HEK293 (cell line): Measurements from ENCODE around the gene BDKRB2.

Experiments
- CTCF ChIA-PET: fragments of 350-600 bp; formaldehyde crosslinking; extraction: SDS; loops from one replicate; lab custom pipeline; 2021; ENCODE audit warnings: antibody characterized with exemption; lab: Yijun Ruan, JAX
- POLR2A ChIA-PET: fragments of 300-600 bp; formaldehyde crosslinking; extraction: SDS; loops from one replicate; lab custom pipeline; 2020; ENCODE audit warnings: antibody characterized with exemption, inconsistent platforms; lab: Yijun Ruan, JAX
- H3K27ac ChIP-seq: fragments of 200-500 bp; sonication (Bioruptor generic); 2 replicates; pipeline ENCODE4 v1.5.1; 2014; ENCODE audit warnings: low read depth, low read length, control low read depth, inconsistent platforms; ENCODE audit errors: extremely low read depth
- H3K36me3 ChIP-seq, 2 experiments: fragments of 200-500 bp in 1 of 2; sonication (Bioruptor generic) in 1 of 2; 1 replicate in 1 of 2; 2 replicates in 1 of 2; pipeline ENCODE4 v1.5.1; 2014 to 2017; ENCODE audit warnings: inconsistent platforms in 2 of 2, low read length in 2 of 2; ENCODE audit not compliant: control insufficient read depth in 2 of 2, insufficient read depth in 1 of 2
- H3K4me1 ChIP-seq: fragments of 200-500 bp; sonication (Bioruptor generic); 2 replicates; pipeline ENCODE4 v1.5.1; 2014; ENCODE audit warnings: mild to moderate bottlenecking, low read length, inconsistent platforms; ENCODE audit not compliant: control insufficient read depth, insufficient read depth
- H3K4me3 ChIP-seq: 2 replicates; pipeline ENCODE4 v1.5.1; 2011; ENCODE audit warnings: low read depth, mild to moderate bottlenecking, control low read depth, low read length, moderate library complexity
- H3K9me3 ChIP-seq: fragments of 200-500 bp; sonication (Bioruptor generic); 2 replicates; pipeline ENCODE4 v1.5.1; 2014; ENCODE audit warnings: low read depth, low read length, inconsistent platforms; ENCODE audit not compliant: control insufficient read depth, insufficient read depth
- KLF10 ChIP-seq: fragments of 450-650 bp; IDR thresholded peaks from 2 replicates; pipeline ENCODE4 v1.5.1; 2018; ENCODE audit warnings: missing biosample characterization, mild to moderate bottlenecking, missing genetic modification characterization
- REPIN1 ChIP-seq: fragments of 450-650 bp; formaldehyde crosslinking; IDR thresholded peaks from 2 replicates; pipeline ENCODE4 v1.5.1; 2017; ENCODE audit warnings: missing biosample characterization, missing genetic modification characterization, low read depth
- REST ChIP-seq: fragments of 450-650 bp; formaldehyde crosslinking; IDR thresholded peaks from 2 replicates; pipeline ENCODE4 v1.5.1; 2016; ENCODE audit warnings: missing biosample characterization, missing genetic modification characterization
- TRIM28 ChIP-seq: IDR thresholded peaks from 2 replicates; pipeline ENCODE4 v1.6.1; 2011; ENCODE audit warnings: low read length, control low read depth, borderline replicate concordance
- WT1 ChIP-seq: fragments of 450-650 bp; formaldehyde crosslinking; IDR thresholded peaks from 2 replicates; pipeline ENCODE4 v1.5.1; 2016; ENCODE audit warnings: missing biosample characterization, missing genetic modification characterization
- YY1 ChIP-seq: fragments of 450-650 bp; formaldehyde crosslinking; IDR thresholded peaks from 2 replicates; pipeline ENCODE4 v1.5.1; 2018; ENCODE audit warnings: missing biosample characterization, missing genetic modification characterization
- ZBTB10 ChIP-seq: fragments of 450-650 bp; formaldehyde crosslinking; IDR thresholded peaks from 2 replicates; pipeline ENCODE4 v1.5.1; 2016; ENCODE audit warnings: missing biosample characterization, missing genetic modification characterization
- ZBTB49 ChIP-seq: fragments of 450-650 bp; formaldehyde crosslinking; IDR thresholded peaks from 2 replicates; pipeline ENCODE4 v1.5.1; 2016; ENCODE audit warnings: missing biosample characterization, missing genetic modification characterization, low read depth
- ZBTB8A ChIP-seq: fragments of 450-650 bp; formaldehyde crosslinking; IDR thresholded peaks from 2 replicates; pipeline ENCODE4 v1.5.1; 2016; ENCODE audit warnings: missing biosample characterization, missing genetic modification characterization
- ZEB2 ChIP-seq: fragments of 450-650 bp; formaldehyde crosslinking; IDR thresholded peaks from 2 replicates; pipeline ENCODE4 v1.5.1; 2016; ENCODE audit warnings: missing biosample characterization, missing genetic modification characterization
- ZNF324 ChIP-seq: fragments of 450-650 bp; formaldehyde crosslinking; IDR thresholded peaks from 2 replicates; pipeline ENCODE4 v1.5.1; 2016; ENCODE audit warnings: missing biosample characterization, missing genetic modification characterization
- ZNF341 ChIP-seq: fragments of 450-650 bp; formaldehyde crosslinking; IDR thresholded peaks from 2 replicates; pipeline ENCODE4; 2016; ENCODE audit warnings: low read depth, missing biosample characterization, missing genetic modification characterization
- ZNF350 ChIP-seq: fragments of 450-650 bp; formaldehyde crosslinking; IDR thresholded peaks from 2 replicates; pipeline ENCODE4 v1.5.0; 2017; ENCODE audit warnings: missing biosample characterization, mild to moderate bottlenecking, missing genetic modification characterization
- ZNF423 ChIP-seq: fragments of 450-650 bp; formaldehyde crosslinking; IDR thresholded peaks from 2 replicates; pipeline ENCODE4 v1.5.1; 2016; ENCODE audit warnings: missing biosample characterization, missing genetic modification characterization
- ZNF571 ChIP-seq: fragments of 450-650 bp; formaldehyde crosslinking; IDR thresholded peaks from 2 replicates; pipeline ENCODE4 v1.5.0; 2017; ENCODE audit warnings: missing biosample characterization, missing genetic modification characterization
- ZNF621 ChIP-seq: fragments of 450-650 bp; formaldehyde crosslinking; IDR thresholded peaks from 2 replicates; pipeline ENCODE4 v1.5.1; 2017; ENCODE audit warnings: missing biosample characterization, missing genetic modification characterization
- ZNF626 ChIP-seq: fragments of 450-650 bp; sonication (Bioruptor Pico); formaldehyde crosslinking; IDR thresholded peaks from 2 replicates; pipeline ENCODE4 v1.5.1; 2018; ENCODE audit warnings: missing biosample characterization, missing genetic modification characterization, inconsistent platforms
- ZNF654 ChIP-seq: fragments of 450-650 bp; formaldehyde crosslinking; IDR thresholded peaks from 2 replicates; pipeline ENCODE4 v1.5.1; 2016; ENCODE audit warnings: low read depth, missing biosample characterization, missing genetic modification characterization
- ZNF660 ChIP-seq: fragments of 450-650 bp; IDR thresholded peaks from 2 replicates; pipeline ENCODE4 v1.5.1; 2018; ENCODE audit warnings: missing biosample characterization, mild to moderate bottlenecking, missing genetic modification characterization
- ZNF747 ChIP-seq: fragments of 450-650 bp; formaldehyde crosslinking; IDR thresholded peaks from 2 replicates; pipeline ENCODE4 v1.5.1; 2016; ENCODE audit warnings: missing biosample characterization, missing genetic modification characterization

The BDKRB2 gene

GRCh38 chr14:96247031-96247430, 42.4 kb downstream of the BDKRB2 start:
- ChIA-PET CTCF (interaction anchor here (0.9 kb wide), 1 partner anchor 142 kb away, joined by 3 read pairs; no protein-coding TSS in a partner anchor), POLR2A (no interaction called here)
- Histone ChIP-seq H3K36me3 (no peaks in the 10 kb centered on the region), H3K4me1 (no peaks in the 10 kb centered on the region), H3K27ac (no peak overlapping the region), H3K4me3 (no peak overlapping the region), H3K9me3 (no peaks in the 10 kb centered on the region)
- TF ChIP-seq ZNF350 (tag by site-specific recombination) (no peak), ZNF660 (no peak), ZNF423 (tag by site-specific recombination) (no peak), ZNF324 (tag by site-specific recombination) (no peak), WT1 (tag by site-specific recombination) (no peak), ZBTB10 (no peak), ZBTB8A (no peak), TRIM28 (no peak)

- Histone ChIP-seq H3K36me3 (no peaks in the 10 kb centered on the region), H3K4me3 (no peak overlapping the region), H3K9me3 (no peaks in the 10 kb centered on the region), H3K27ac (no peak overlapping the region), H3K4me1 (no peaks in the 10 kb centered on the region)
- TF ChIP-seq REST (tag by site-specific recombination) (no peak), ZBTB49 (no peak), REPIN1 (tag by site-specific recombination) (no peak), ZNF747 (tag by site-specific recombination) (no peak), YY1 (tag by site-specific recombination) (no peak), ZEB2 (tag by site-specific recombination) (no peak), ZNF626 (tag by site-specific recombination) (no peak), ZNF654 (tag by site-specific recombination) (no peak), KLF10 (tag by site-specific recombination) (no peak), ZNF571 (tag by site-specific recombination) (no peak), ZNF621 (tag by site-specific recombination) (no peak), ZNF341 (tag by site-specific recombination) (no peak)
- CTCF ChIA-PET, result no interaction called here
- POLR2A ChIA-PET, result no interaction called here
Observed at GRCh38 chr14:96249029-96249428, 44.4 kb downstream of the BDKRB2 start.
